Adrenal gland (tissue), 12 donors: Measurements from ENCODE around the gene P2RX2. TPM values are rescaled to one million over a fixed set of nuclear protein-coding genes. Genes with fewer than 3 reads are reported as not detected.

Experiments used
- DNase-seq, 7 donors: peaks; one replicate each; pipeline ENCODE4 v3.0.0-alpha.2; 2019 to 2020
- H3K27ac ChIP-seq, 5 donors: fragments of 200-600 bp; sonication (generic) in 4 of 5; 1 replicate in 3 of 5; 2 replicates in 2 of 5; pipeline versions ENCODE4 v1.5.1 to v1.8.0; 2016 to 2020; ENCODE audit warnings: mild to moderate bottlenecking in 1 of 5
- H3K27me3 ChIP-seq: fragments of 200-600 bp; 2 replicates; pipeline ENCODE4 v1.8.0; 2021
- H3K36me3 ChIP-seq, 2 donors: fragments of 200-600 bp; replicated peaks in 1 of 2; 1 replicate in 1 of 2; 2 replicates in 1 of 2; pipeline versions ENCODE4 v1.5.1 to v1.8.0; 2018 to 2022
- H3K4me1 ChIP-seq, 2 donors: fragments of 200-600 bp; replicated peaks in 1 of 2; 1 replicate in 1 of 2; 2 replicates in 1 of 2; pipeline versions ENCODE4 v1.5.1 to v1.8.0; 2018 to 2021
- H3K4me3 ChIP-seq, 4 donors: fragments of 200-600 bp; sonication (generic) in 3 of 4; one replicate each; pipeline ENCODE4 v1.5.1; 2016 to 2018
- H3K9me3 ChIP-seq, 3 donors: fragments of 200-600 bp; sonication (generic) in 1 of 3; replicated peaks in 1 of 3; 1 replicate in 2 of 3; 2 replicates in 1 of 3; pipeline versions ENCODE4 v1.5.1 to v1.8.0; 2016 to 2021
- POLR2A ChIP-seq, 2 donors: fragments of 450-650 bp; IDR thresholded peaks; one replicate each; pipeline ENCODE4 v1.6.1; 2017; ENCODE audit warnings: antibody characterized with exemption in 2 of 2, mild to moderate bottlenecking in 2 of 2, moderate library complexity in 1 of 2
- WGBS, 4 donors: extraction: QIAGEN DNeasy Blood & Tissue Kit in 2 of 4; methylation state at CpG; one replicate each; pipeline versions ENCODE4 v1.1.5 to v1.1.7; 2013 to 2017; 5-methylcytosine and 5-hydroxymethylcytosine counted together
- intact Hi-C, 2 donors: fragments of 100-400 bp; cut with DNase I; formaldehyde crosslinking; loops; one replicate each; pipeline versions ENCODE4 v1.14.1 to v1.15.0; 2022 to 2023
- polyA plus RNA-seq, 3 donors: library from polyadenylated mRNA; stranded (reverse); fragments of 200-250 nt in 2 of 3; fragments of 350-450 nt in 1 of 3; fragmentation: Illumina TruSeq in 1 of 3; extraction: RNeasy Lipid Tissue Mini Kit (QIAGEN cat#74804) in 1 of 3; gene quantifications; one replicate each; pipeline ENCODE4 v1.2.3, GENCODE V29; 2013 to 2014
- total RNA-seq, 9 donors: library from RNA; depleted of rRNA in 4 of 9; stranded (reverse); fragments of >200 nt in 4 of 9; fragments of 120-200 nt in 1 of 9; fragmentation: NEBNext Ultra II Directional in 1 of 9; extraction: Animal tissue kit (Norgen Biotek cat#: 25700) in 1 of 9; gene quantifications; one replicate each; pipeline versions ENCODE4 v1.1.0 to v1.2.4, GENCODE V29; 2013 to 2023
- TF ChIP-seq, protein P1 (sequence below), 6 experiments: fragments of 450-650 bp in 4 of 6; fragments of 200-600 bp in 2 of 6; sonication (generic) in 1 of 6; IDR thresholded peaks; 1 replicate in 5 of 6; 2 replicates in 1 of 6; pipeline versions ENCODE4 v1.5.1 to v1.8.0; 2016 to 2021; ENCODE audit warnings: antibody characterized with exemption in 6 of 6, mild to moderate bottlenecking in 2 of 6, moderate library complexity in 1 of 6
- donor health status: healthy with polysubstance abuse.
- donor health status: Bipolar disorder and iron deficiency.
- donor health status: DM: yes; HTN: yes; CAD: no.
- donor health status: DM: no; HTN: no; CAD: no.
- donor health status: DM: no; HTN: no; CAD: no.
- donor health status: DM: yes; HTN: yes; CAD: no.

P2RX2 gene
- total and polyA plus RNA-seq, 12 donors: 0.11 to 1.9 (median 0.44) TPM; not detected in 9

DNA sequence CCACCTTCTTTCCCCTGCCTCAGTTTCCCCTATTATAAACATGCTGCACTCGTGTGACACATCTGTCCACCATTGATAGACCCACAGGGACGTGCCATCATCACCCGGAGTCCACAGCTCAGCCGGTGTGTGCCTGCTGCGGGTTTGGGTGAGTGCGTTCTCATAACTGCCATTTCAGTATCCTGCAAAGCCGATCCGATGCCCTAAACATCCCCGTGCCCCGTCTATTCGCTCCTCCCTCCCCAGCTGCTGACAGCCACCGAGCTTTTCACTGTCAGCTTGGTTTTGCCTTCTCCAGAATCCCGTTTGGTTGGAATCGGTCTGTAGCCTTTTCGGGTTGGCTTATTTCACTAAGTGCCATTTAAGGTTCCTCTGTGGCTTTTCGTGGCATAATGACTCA lies 12.1 kb upstream of the P2RX2 start:
- no peaks in the 10 kb centered on the region for H3K36me3 ChIP-seq
- DNase-seq: no peak
- intact Hi-C loops: no loop called here
- WGBS, 4 donors: 56 to 61% (median 59%) methylated on average over 16 of the region's 16 CpGs
- H3K27ac ChIP-seq: no peak overlapping the region
- no peak overlapping the region for H3K4me3 ChIP-seq
- no peaks in the 10 kb centered on the region for H3K9me3 ChIP-seq
- H3K27me3 ChIP-seq: peaks cover 42% of the 10 kb centered on the region
- no peaks in the 10 kb centered on the region for H3K4me1 ChIP-seq
- TF ChIP-seq, protein P1, sequence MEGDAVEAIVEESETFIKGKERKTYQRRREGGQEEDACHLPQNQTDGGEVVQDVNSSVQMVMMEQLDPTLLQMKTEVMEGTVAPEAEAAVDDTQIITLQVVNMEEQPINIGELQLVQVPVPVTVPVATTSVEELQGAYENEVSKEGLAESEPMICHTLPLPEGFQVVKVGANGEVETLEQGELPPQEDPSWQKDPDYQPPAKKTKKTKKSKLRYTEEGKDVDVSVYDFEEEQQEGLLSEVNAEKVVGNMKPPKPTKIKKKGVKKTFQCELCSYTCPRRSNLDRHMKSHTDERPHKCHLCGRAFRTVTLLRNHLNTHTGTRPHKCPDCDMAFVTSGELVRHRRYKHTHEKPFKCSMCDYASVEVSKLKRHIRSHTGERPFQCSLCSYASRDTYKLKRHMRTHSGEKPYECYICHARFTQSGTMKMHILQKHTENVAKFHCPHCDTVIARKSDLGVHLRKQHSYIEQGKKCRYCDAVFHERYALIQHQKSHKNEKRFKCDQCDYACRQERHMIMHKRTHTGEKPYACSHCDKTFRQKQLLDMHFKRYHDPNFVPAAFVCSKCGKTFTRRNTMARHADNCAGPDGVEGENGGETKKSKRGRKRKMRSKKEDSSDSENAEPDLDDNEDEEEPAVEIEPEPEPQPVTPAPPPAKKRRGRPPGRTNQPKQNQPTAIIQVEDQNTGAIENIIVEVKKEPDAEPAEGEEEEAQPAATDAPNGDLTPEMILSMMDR (IDR thresholded peaks at IDR 0.05): no peak
- no peak for TF ChIP-seq POLR2A (IDR thresholded peaks at IDR 0.05)

DNA sequence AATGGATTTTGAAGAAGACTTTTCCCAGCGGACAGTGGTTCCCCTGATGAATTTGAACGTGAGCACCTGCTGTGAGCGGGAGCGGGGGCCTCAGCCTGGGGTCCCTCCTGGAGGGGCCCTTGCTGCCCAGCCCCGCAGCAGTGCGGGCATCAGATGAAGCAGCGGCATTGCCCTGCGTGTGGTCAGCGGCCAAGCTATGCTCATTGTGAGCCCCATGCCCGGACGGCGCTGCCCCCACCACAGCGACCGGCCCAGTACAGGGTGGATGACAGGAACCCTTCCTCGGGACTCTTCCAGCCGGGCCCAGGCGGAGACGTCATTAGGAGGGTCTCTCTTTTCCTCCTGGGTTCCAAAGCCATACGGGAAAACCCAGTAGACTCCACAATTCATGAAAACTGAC lies 11.6 kb upstream of the P2RX2 start:
- H3K4me1 ChIP-seq: no peaks in the 10 kb centered on the region
- 68 to 74% (median 72%) methylated on average over 16 to 19 of the region's 19 CpGs for whole genome bisulfite sequencing, 4 donors
- H3K27ac ChIP-seq: no peak overlapping the region
- H3K4me3 ChIP-seq: no peak overlapping the region
- no peak for TF ChIP-seq POLR2A (IDR thresholded peaks at IDR 0.05)
- TF ChIP-seq, protein P1 (IDR thresholded peaks at IDR 0.05): no peak
- intact Hi-C loops: no loop called here
- H3K27me3 ChIP-seq: peaks cover 42% of the 10 kb centered on the region
- H3K36me3 ChIP-seq: no peaks in the 10 kb centered on the region
- DNase-seq: no peak
- no peaks in the 10 kb centered on the region for H3K9me3 ChIP-seq

DNA sequence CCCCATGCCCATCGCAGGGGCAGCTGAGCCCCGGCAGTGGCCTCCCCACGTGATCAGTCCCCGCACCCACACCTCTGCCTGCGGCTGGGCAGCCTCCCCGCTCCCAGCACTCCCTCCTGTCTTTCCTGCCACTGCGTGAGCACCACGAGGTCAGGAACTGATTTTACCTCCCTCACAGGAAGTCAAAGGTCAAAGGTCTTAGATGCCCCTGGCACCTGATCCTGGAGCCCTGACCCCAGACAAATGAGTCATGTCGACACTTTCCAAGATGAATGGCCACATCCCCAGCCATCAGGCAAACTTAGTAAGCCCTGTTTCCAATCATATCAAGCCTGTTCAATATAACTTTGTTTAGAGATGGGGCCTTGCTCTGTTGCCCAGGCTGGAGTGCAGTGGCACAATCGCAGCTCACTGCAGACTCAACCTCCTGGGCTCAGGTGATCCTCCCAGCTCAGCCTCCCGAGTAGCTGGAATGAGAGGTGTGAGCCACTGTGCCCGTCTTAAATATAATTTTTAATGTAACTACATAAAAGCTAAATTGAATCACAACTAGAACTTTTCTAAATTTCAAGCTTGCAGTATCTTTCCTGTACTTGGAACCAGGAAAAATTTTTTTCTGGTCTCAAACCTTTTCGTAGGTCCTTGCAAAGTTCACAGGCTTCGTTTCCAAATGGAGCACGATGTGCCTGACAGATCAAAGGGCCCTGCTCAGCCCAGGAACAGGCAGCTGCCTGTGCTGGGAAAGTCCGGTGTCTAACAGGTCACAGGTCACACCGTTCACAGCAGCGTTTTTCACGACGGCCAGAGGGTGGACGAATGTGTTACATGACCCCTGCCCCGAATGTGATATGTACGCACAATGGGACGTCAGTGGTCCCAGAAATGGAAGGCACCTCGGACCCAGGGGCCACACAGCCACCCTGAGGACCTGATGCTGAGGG lies 10.1 kb upstream of the P2RX2 start:
- Histone ChIP-seq H3K27me3 (peaks cover 35% of the 10 kb centered on the region), H3K4me1 (no peaks in the 10 kb centered on the region), H3K27ac (no peak overlapping the region), H3K9me3 (no peaks in the 10 kb centered on the region), H3K4me3 (no peak overlapping the region), H3K36me3 (no peaks in the 10 kb centered on the region)
- intact Hi-C loops: no loop called here
- 44 to 58% (median 53%) methylated on average over 13 to 25 of the region's 25 CpGs for WGBS, 4 donors
- no peak for DNase-seq
- TF ChIP-seq, protein P1 (IDR thresholded peaks at IDR 0.05): no peak
- no peak for TF ChIP-seq POLR2A (IDR thresholded peaks at IDR 0.05)

DNA sequence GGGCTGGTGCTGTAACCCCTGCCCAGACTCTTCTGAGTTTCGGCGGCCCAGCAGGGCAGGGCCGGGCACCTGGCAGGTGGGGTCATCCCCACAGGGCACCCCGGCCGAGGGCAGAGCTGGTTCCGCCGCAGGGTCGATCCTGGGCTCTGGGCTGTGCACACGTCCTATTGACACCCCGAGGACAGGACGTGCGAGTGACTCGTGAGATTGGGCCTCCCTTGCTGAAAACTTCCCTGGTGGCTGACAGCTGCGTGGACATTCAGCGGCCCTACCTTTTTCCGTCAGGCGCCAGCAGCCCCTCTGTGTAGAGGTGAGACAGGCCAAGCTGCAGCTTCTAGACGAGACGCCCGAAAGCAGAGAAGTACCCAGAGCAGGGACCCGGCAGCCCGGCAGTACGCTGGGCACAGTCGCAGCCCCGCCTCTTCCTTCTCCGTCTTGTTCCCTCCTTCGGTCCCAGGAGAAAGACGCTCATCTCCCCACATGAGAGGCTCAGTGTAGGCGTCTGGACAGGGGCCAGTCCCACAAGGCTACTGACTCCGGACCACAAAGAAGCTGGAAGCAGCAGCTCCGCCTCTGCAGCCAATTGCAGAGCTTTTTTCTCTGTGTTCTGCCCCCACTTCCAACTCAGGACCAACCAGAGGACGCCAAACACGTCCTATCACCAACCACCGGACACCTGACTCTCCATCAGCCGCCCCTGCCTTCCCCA lies 8.4 kb upstream of the P2RX2 start, which contains the start of gene LRCOL1:
TSS of gene LRCOL1 (minus strand) at position 532 of the 709 bp plus-strand sequence. CDS start 4,331 bp downstream, outside the sequence.
- no peak within 1 kb of the TSS for H3K27ac ChIP-seq
- no peaks in the 10 kb centered on the region for H3K9me3 ChIP-seq
- H3K27me3 ChIP-seq: peaks cover 26% of the 10 kb centered on the region
- peak within 1 kb of the TSS in 1 of 4 donors; percentile 22 for H3K4me3 ChIP-seq
- WGBS, 4 donors: 26 to 45% (median 31%) methylated on average over 16 to 35 of the region's 35 CpGs
- TF ChIP-seq, protein P1 (IDR thresholded peaks at IDR 0.05): no peak
- TF ChIP-seq POLR2A (IDR thresholded peaks at IDR 0.05): no peak
- no peaks in the 10 kb centered on the region for H3K36me3 ChIP-seq
- intact Hi-C loops: loop anchor here (10.0 kb wide), 2 partner anchors 195 to 455 kb away; no protein-coding TSS in a partner anchor
- peak in 5 of 7 donors; percentile 46 to 68 (median 48) for DNase-seq
- H3K4me1 ChIP-seq: no peaks in the 10 kb centered on the region
